IMR-90 (cell line): ENCODE data around the gene FBXO33.

Experiments
- CEBPB ChIP-seq: IDR thresholded peaks from 2 replicates; pipeline ENCODE4 v1.6.1; 2012; ENCODE audit warnings: low read depth, low read length, improper control_type of control experiment
- CTCF ChIP-seq: conservative IDR thresholded peaks from 2 replicates; pipeline ENCODE4 v1.5.1; 2012; ENCODE audit warnings: mild to moderate bottlenecking, low read depth, low read length, improper control_type of control experiment
- FOS ChIP-seq: fragments of 150-350 bp; IDR thresholded peaks from 2 replicates; pipeline ENCODE4 v1.6.1; 2016; ENCODE audit warnings: low read depth, low read length
- MAFK ChIP-seq: IDR thresholded peaks from 2 replicates; pipeline ENCODE4 v1.6.1; 2012; ENCODE audit warnings: low read depth, low read length, improper control_type of control experiment
- MAZ ChIP-seq: IDR thresholded peaks from 2 replicates; pipeline ENCODE4 v1.6.1; 2012; ENCODE audit warnings: low read depth, mild to moderate bottlenecking, low read length, improper control_type of control experiment, moderate library complexity, borderline replicate concordance
- NFE2L2 ChIP-seq: fragments of 150-350 bp; IDR thresholded peaks from 2 replicates; pipeline ENCODE4 v1.6.1; 2016; ENCODE audit warnings: low read depth, mild to moderate bottlenecking, low read length
- POLR2A ChIP-seq: IDR thresholded peaks from 2 replicates; pipeline ENCODE4 v1.6.1; 2012; ENCODE audit warnings: mild to moderate bottlenecking, low read depth, low read length
- RCOR1 ChIP-seq: IDR thresholded peaks from 2 replicates; pipeline ENCODE4 v1.6.1; 2012; ENCODE audit warnings: mild to moderate bottlenecking, low read length, improper control_type of control experiment; ENCODE audit not compliant: insufficient replicate concordance
- SMC3 ChIP-seq: fragments of 150-350 bp; IDR thresholded peaks from 2 replicates; pipeline ENCODE4 v1.6.1; 2016; ENCODE audit warnings: low read depth, mild to moderate bottlenecking, antibody characterized with exemption, low read length, moderate library complexity
- USF2 ChIP-seq: fragments of 150-350 bp; IDR thresholded peaks from 2 replicates; pipeline ENCODE4 v1.6.1; 2017; ENCODE audit warnings: mild to moderate bottlenecking, antibody characterized with exemption, low read length, low read depth

DNA sequence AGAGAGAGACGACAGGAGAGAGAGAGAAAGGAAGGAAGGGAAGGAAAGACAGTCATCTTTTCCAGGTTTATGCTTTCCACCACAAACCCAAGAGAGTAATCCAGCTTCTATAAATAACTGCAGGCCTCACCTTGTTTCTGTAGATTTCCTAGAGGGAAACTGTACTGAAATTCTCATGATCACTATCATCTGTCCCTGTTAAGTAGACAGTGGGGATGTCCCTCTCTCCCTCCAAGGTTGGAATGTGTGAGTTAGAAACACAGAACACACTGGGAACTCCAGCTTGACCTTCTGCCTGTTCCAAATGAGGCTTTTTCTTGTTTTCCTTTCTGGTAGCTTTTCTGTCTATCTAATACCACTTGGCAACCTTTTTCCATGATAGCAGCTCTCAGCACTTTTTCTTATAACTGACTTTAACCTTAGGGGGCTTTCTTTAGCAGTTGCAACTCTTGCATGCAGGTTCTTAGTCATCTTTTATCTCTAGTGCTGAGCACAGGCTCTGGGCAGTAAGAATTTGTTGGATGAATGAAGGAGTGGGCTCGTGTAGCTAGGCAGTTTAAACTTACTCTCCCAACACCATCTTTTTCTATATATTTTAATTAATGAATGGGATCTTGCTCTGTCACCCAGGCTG, 22.8 kb upstream of the FBXO33 start:
- TF ChIP-seq POLR2A (no peak), USF2 (no peak), SMC3 (no peak), RCOR1 (no peak), CTCF (no peak), MAZ (no peak), MAFK (no peak), CEBPB (no peak), NFE2L2 (no peak), FOS (no peak)
